Measurements from ENCODE around the gene ZNF570.

The ZNF570 gene

DNA sequence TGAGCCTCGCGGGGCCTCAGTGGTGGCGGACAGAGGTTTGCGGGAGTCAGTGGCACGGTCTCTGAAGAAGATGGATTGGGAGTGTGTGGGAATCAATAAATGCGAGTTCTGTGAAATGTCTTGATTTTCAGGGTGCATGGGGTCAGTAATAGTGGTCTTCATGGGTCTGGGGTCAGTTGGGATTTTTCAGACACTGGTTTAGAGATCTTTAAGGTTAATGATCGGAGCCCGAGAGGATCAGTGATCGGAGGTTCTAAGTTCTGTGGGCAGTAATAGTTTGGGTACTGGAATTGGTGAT is 38.0 kb downstream of the ZNF570 start:
- in situ Hi-C loops (cut with HindIII; ENCODE audit: low pct_unique_long_range_greater_than_20kb, low sequenced_read_pairs), result no loop called here
- TF ChIP-seq JUND (IDR thresholded peaks at IDR 0.05; ENCODE audit: low read depth), result no peak
- DNase-seq (ENCODE audit: low read depth in 1 of 2, low spot score in 1 of 2), result no peak

- in situ Hi-C loops (cut with HindIII; ENCODE audit: low pct_unique_long_range_greater_than_20kb, low sequenced_read_pairs), result no loop called here
- TF ChIP-seq JUND (IDR thresholded peaks at IDR 0.05; ENCODE audit: low read depth), result no peak
Measured at GRCh38 chr19:37511186-37511585, 42.0 kb downstream of the ZNF570 start.

GRCh38 chr19:37511821-37512220 is 42.7 kb downstream of the ZNF570 start:
- in situ Hi-C loops (cut with HindIII; ENCODE audit: low pct_unique_long_range_greater_than_20kb, low sequenced_read_pairs), result no loop called here
- no peak for DNase-seq (ENCODE audit: low read depth in 1 of 2, low spot score in 1 of 2)
- TF ChIP-seq JUND (IDR thresholded peaks at IDR 0.05; ENCODE audit: low read depth), result no peak

More at GRCh38 chr19:37511186-37511585, 42.0 kb downstream of the ZNF570 start:
- DNase-seq (ENCODE audit: low read depth in 1 of 2, low spot score in 1 of 2), result no peak

DNA sequence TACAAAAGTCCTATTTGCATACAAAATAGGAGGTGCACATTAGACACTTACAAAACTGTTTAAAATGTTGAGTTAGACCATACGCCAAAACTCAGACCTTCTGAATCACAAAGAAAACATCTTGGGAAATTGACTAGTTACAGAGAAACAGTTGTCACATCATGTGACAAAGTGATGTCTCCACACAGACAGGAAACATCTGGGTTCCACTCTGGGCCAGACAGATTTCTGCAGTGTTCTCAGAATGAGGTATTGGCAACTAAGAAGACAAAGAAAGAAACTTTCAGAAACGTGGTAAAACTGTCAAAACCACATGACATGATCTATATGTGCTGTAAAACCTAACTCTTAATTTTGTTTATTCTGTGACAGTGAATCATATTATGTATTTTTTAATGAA is 44.2 kb downstream of the ZNF570 start:
- TF ChIP-seq JUND (IDR thresholded peaks at IDR 0.05; ENCODE audit: low read depth), result no peak
- in situ Hi-C loops (cut with HindIII; ENCODE audit: low pct_unique_long_range_greater_than_20kb, low sequenced_read_pairs), result no loop called here
- DNase-seq (ENCODE audit: low read depth in 1 of 2, low spot score in 1 of 2), result no peak

GRCh38 chr19:37519890-37520289 is 50.7 kb downstream of the ZNF570 start:
- TF ChIP-seq JUND (IDR thresholded peaks at IDR 0.05; ENCODE audit: low read depth), result no peak
- in situ Hi-C loops (cut with HindIII; ENCODE audit: low pct_unique_long_range_greater_than_20kb, low sequenced_read_pairs), result no loop called here
- DNase-seq (ENCODE audit: low read depth in 1 of 2, low spot score in 1 of 2), result no peak

DNA sequence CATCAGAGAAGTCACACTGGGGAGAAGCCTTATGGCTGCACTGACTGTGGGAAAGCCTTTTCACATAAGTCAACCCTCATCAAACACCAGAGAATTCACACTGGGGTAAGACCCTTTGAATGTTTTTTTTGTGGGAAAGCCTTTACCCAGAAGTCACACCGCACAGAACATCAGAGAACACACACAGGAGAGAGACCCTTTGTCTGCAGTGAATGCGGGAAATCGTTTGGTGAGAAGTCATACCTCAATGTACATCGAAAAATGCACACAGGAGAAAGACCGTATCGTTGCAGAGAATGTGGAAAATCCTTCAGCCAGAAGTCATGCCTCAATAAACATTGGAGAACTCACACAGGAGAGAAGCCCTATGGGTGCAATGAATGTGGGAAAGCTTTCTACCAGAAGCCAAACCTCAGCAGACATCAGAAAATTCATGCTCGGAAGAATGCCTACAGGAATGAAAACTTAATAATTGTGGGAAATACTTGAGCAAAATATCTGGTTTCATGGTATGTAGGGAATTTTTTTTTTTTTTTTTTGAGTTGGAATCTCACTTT is 68.3 kb downstream of the ZNF570 start:
- no peak for DNase-seq (ENCODE audit: low read depth in 1 of 2, low spot score in 1 of 2)
- in situ Hi-C loops (cut with HindIII; ENCODE audit: low pct_unique_long_range_greater_than_20kb, low sequenced_read_pairs), result no loop called here
- no peak for TF ChIP-seq JUND (IDR thresholded peaks at IDR 0.05; ENCODE audit: low read depth)
